HEK293 (cell line): ENCODE results near the gene ODR4.

Experiments used
- CTCF ChIA-PET: fragments of 350-600 bp; formaldehyde crosslinking; extraction: SDS; loops from one replicate; lab custom pipeline; 2021; ENCODE audit warnings: antibody characterized with exemption; lab: Yijun Ruan, JAX
- POLR2A ChIA-PET: fragments of 300-600 bp; formaldehyde crosslinking; extraction: SDS; loops from one replicate; lab custom pipeline; 2020; ENCODE audit warnings: antibody characterized with exemption, inconsistent platforms; lab: Yijun Ruan, JAX
- H3K27ac ChIP-seq: fragments of 200-500 bp; sonication (Bioruptor generic); 2 replicates; pipeline ENCODE4 v1.5.1; 2014; ENCODE audit warnings: low read depth, low read length, control low read depth, inconsistent platforms; ENCODE audit errors: extremely low read depth
- H3K36me3 ChIP-seq, 2 experiments: fragments of 200-500 bp in 1 of 2; sonication (Bioruptor generic) in 1 of 2; 1 replicate in 1 of 2; 2 replicates in 1 of 2; pipeline ENCODE4 v1.5.1; 2014 to 2017; ENCODE audit warnings: inconsistent platforms in 2 of 2, low read length in 2 of 2; ENCODE audit not compliant: control insufficient read depth in 2 of 2, insufficient read depth in 1 of 2
- H3K4me1 ChIP-seq: fragments of 200-500 bp; sonication (Bioruptor generic); 2 replicates; pipeline ENCODE4 v1.5.1; 2014; ENCODE audit warnings: mild to moderate bottlenecking, low read length, inconsistent platforms; ENCODE audit not compliant: control insufficient read depth, insufficient read depth
- H3K4me3 ChIP-seq: 2 replicates; pipeline ENCODE4 v1.5.1; 2011; ENCODE audit warnings: low read depth, mild to moderate bottlenecking, control low read depth, low read length, moderate library complexity
- H3K9me3 ChIP-seq: fragments of 200-500 bp; sonication (Bioruptor generic); 2 replicates; pipeline ENCODE4 v1.5.1; 2014; ENCODE audit warnings: low read depth, low read length, inconsistent platforms; ENCODE audit not compliant: control insufficient read depth, insufficient read depth
- GFI1B ChIP-seq: fragments of 450-650 bp; formaldehyde crosslinking; IDR thresholded peaks from 2 replicates; pipeline ENCODE4 v1.5.1; 2016; ENCODE audit warnings: missing biosample characterization, missing genetic modification characterization
- HOXD13 ChIP-seq: sonication (generic); formaldehyde crosslinking; IDR thresholded peaks from 2 replicates; pipeline ENCODE4 v1.8.0; 2022; ENCODE audit warnings: missing genetic modification reagents, borderline replicate concordance
- PATZ1 ChIP-seq: fragments of 450-650 bp; formaldehyde crosslinking; IDR thresholded peaks from 2 replicates; pipeline ENCODE4 v1.5.1; 2016; ENCODE audit warnings: missing biosample characterization, missing genetic modification characterization
- PRDM10 ChIP-seq: fragments of 450-650 bp; formaldehyde crosslinking; IDR thresholded peaks from 2 replicates; pipeline ENCODE4 v1.5.1; 2016; ENCODE audit warnings: missing biosample characterization, missing genetic modification characterization
- SCRT1 ChIP-seq: fragments of 450-650 bp; formaldehyde crosslinking; IDR thresholded peaks from 2 replicates; pipeline ENCODE4 v1.5.1; 2016; ENCODE audit warnings: missing biosample characterization, missing genetic modification characterization, borderline replicate concordance
- ZBTB20 ChIP-seq: fragments of 450-650 bp; formaldehyde crosslinking; IDR thresholded peaks from 2 replicates; pipeline ENCODE4 v1.5.1; 2016; ENCODE audit warnings: missing biosample characterization, missing genetic modification characterization
- ZNF24 ChIP-seq: fragments of 450-650 bp; formaldehyde crosslinking; IDR thresholded peaks from 2 replicates; pipeline ENCODE4 v1.5.1; 2016; ENCODE audit warnings: missing biosample characterization, missing genetic modification characterization
- ZNF248 ChIP-seq: fragments of 450-650 bp; formaldehyde crosslinking; IDR thresholded peaks from 2 replicates; pipeline ENCODE4 v1.5.1; 2017; ENCODE audit warnings: missing biosample characterization, missing genetic modification characterization
- ZNF266 ChIP-seq: fragments of 450-650 bp; formaldehyde crosslinking; IDR thresholded peaks from 2 replicates; pipeline ENCODE4 v1.5.1; 2016; ENCODE audit warnings: missing biosample characterization, missing genetic modification characterization, low read depth
- ZNF292 ChIP-seq: fragments of 450-650 bp; formaldehyde crosslinking; IDR thresholded peaks from 2 replicates; pipeline ENCODE4 v1.5.1; 2016; ENCODE audit warnings: low read depth, missing biosample characterization, missing genetic modification characterization, borderline replicate concordance
- ZNF335 ChIP-seq: fragments of 450-650 bp; formaldehyde crosslinking; conservative IDR thresholded peaks from 2 replicates; pipeline ENCODE4 v1.5.1; 2016; ENCODE audit warnings: missing biosample characterization, missing genetic modification characterization
- ZNF366 ChIP-seq: fragments of 450-650 bp; formaldehyde crosslinking; conservative IDR thresholded peaks from 2 replicates; pipeline ENCODE4 v1.5.1; 2016; ENCODE audit warnings: missing biosample characterization, missing genetic modification characterization
- ZNF514 ChIP-seq: fragments of 450-650 bp; formaldehyde crosslinking; IDR thresholded peaks from 2 replicates; pipeline ENCODE4 v1.5.1; 2016; ENCODE audit warnings: missing biosample characterization, missing genetic modification characterization
- ZNF639 ChIP-seq: fragments of 450-650 bp; formaldehyde crosslinking; IDR thresholded peaks from 2 replicates; pipeline ENCODE4 v1.5.1; 2016; ENCODE audit warnings: missing biosample characterization, missing genetic modification characterization
- ZNF76 ChIP-seq: fragments of 450-650 bp; formaldehyde crosslinking; IDR thresholded peaks from 2 replicates; pipeline ENCODE4; 2016; ENCODE audit warnings: low read depth, missing biosample characterization, missing genetic modification characterization, borderline replicate concordance
- ZNF785 ChIP-seq: fragments of 450-650 bp; formaldehyde crosslinking; IDR thresholded peaks from 2 replicates; pipeline ENCODE4 v1.5.1; 2016; ENCODE audit warnings: missing biosample characterization, missing genetic modification characterization
- ZSCAN30 ChIP-seq: fragments of 450-650 bp; IDR thresholded peaks from 2 replicates; pipeline ENCODE4 v1.5.1; 2018; ENCODE audit warnings: missing biosample characterization, mild to moderate bottlenecking, missing genetic modification characterization, moderate library complexity
- TF ChIP-seq, protein P1 (sequence below): fragments of 450-650 bp; formaldehyde crosslinking; optimal IDR thresholded peaks from 2 replicates; pipeline ENCODE3; 2016; ENCODE audit warnings: missing biosample characterization, mild to moderate bottlenecking, missing genetic modification characterization
- TF ChIP-seq, protein P2 (sequence below): fragments of 450-650 bp; formaldehyde crosslinking; IDR thresholded peaks from 2 replicates; pipeline ENCODE4 v1.5.1; 2016; ENCODE audit warnings: missing biosample characterization, missing genetic modification characterization

The ODR4 gene

DNA sequence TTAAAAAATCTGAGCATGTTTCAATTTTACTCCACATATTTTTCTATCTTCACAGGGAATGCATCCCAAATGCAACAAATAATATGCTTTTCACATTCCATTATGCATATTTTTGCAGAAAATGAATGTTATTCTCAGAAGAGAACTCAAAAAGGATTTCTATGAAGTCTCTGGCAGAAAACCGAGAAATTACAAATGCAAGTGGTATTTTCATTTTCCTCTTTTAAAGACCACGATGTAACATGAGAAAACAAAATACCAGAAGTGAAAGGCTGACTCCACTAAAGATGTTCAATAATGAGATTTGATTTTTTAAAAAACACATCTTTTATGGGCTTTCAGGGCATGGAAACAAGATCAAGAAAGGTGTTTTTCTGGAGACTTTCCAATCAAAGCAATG lies 90.3 kb downstream of the ODR4 start:
- no peak for TF ChIP-seq ZNF785 (tag by site-specific recombination)
- no peak for TF ChIP-seq ZNF248 (tag by site-specific recombination)
- no peak for TF ChIP-seq ZNF24
- no peak for TF ChIP-seq GFI1B (tag by site-specific recombination)
- TF ChIP-seq ZBTB20 (tag by site-specific recombination) = no peak
- TF ChIP-seq PATZ1 = no peak
- TF ChIP-seq ZSCAN30 = no peak
- TF ChIP-seq ZNF76 = no peak
- no peak for TF ChIP-seq PRDM10 (tag by site-specific recombination)
- TF ChIP-seq, protein P1, sequence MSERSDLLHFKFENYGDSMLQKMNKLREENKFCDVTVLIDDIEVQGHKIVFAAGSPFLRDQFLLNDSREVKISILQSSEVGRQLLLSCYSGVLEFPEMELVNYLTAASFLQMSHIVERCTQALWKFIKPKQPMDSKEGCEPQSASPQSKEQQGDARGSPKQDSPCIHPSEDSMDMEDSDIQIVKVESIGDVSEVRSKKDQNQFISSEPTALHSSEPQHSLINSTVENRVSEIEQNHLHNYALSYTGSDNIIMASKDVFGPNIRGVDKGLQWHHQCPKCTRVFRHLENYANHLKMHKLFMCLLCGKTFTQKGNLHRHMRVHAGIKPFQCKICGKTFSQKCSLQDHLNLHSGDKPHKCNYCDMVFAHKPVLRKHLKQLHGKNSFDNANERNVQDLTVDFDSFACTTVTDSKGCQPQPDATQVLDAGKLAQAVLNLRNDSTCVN (tag by site-specific recombination) = no peak
- no peak for TF ChIP-seq HOXD13 (CRISPR knock-in tag)
- TF ChIP-seq ZNF266 (tag by site-specific recombination) = no peak
- TF ChIP-seq, protein P2, sequence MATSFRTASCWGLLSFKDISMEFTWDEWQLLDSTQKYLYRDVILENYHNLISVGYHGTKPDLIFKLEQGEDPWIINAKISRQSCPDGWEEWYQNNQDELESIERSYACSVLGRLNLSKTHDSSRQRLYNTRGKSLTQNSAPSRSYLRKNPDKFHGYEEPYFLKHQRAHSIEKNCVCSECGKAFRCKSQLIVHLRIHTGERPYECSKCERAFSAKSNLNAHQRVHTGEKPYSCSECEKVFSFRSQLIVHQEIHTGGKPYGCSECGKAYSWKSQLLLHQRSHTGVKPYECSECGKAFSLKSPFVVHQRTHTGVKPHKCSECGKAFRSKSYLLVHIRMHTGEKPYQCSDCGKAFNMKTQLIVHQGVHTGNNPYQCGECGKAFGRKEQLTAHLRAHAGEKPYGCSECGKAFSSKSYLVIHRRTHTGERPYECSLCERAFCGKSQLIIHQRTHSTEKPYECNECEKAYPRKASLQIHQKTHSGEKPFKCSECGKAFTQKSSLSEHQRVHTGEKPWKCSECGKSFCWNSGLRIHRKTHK (tag by site-specific recombination) = no peak
- no peak for TF ChIP-seq ZNF335 (tag by site-specific recombination)
- no peak for TF ChIP-seq ZNF639 (tag by site-specific recombination)
- no peak for TF ChIP-seq ZNF366 (tag by site-specific recombination)
- TF ChIP-seq ZNF514 (tag by site-specific recombination) = no peak
- TF ChIP-seq ZNF292 (tag by site-specific recombination) = no peak
- TF ChIP-seq SCRT1 = no peak
- Histone ChIP-seq H3K36me3 (no peaks in the 10 kb centered on the region), H3K4me1 (no peaks in the 10 kb centered on the region), H3K9me3 (no peaks in the 10 kb centered on the region), H3K27ac (no peak overlapping the region), H3K4me3 (no peak overlapping the region)
- POLR2A ChIA-PET = no interaction called here
- CTCF ChIA-PET = no interaction called here
